ENCODE data around the gene PLEKHO1. TPM values are rescaled to one million over a fixed set of nuclear protein-coding genes. Genes with fewer than 3 reads are reported as not detected.

The PLEKHO1 gene, protein sequence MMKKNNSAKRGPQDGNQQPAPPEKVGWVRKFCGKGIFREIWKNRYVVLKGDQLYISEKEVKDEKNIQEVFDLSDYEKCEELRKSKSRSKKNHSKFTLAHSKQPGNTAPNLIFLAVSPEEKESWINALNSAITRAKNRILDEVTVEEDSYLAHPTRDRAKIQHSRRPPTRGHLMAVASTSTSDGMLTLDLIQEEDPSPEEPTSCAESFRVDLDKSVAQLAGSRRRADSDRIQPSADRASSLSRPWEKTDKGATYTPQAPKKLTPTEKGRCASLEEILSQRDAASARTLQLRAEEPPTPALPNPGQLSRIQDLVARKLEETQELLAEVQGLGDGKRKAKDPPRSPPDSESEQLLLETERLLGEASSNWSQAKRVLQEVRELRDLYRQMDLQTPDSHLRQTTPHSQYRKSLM
- 10 to 100 TPM; 24.8 to 60.2 (median 30.6) TPM for total RNA-seq

- TF ChIP-seq CTCF (IDR thresholded peaks at IDR 0.05; ENCODE audit: low read depth), result no peak
Observed at GRCh38 chr1:150149271-150150132, at the start of gene PLEKHO1. Gene PLEKHO1 (plus strand): TSS chr1:150149916. CDS start chr1:150150258, 342 bp downstream.

GRCh38 chr1:150102986-150103385 lies 46.7 kb upstream of the PLEKHO1 start:
- no peak for TF ChIP-seq CTCF (IDR thresholded peaks at IDR 0.05; ENCODE audit: low read depth)

DNA sequence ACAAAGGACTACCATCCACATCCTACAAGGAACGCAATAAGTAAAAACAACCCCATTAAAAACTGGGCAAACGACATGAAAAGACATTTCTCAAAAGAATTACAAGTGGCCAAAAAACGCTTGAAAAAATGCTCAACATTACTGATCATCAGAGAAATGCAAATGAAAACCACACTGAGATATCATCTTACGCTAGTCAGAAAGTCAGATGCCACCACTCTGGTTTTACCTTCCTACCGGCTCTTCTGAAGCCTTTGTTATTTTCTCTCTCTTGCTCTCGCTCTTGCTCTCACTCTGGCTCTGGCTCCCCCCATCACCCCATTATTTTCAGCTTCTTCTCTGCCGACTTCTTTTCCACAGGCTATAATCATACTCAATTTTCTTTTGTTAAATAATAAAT lies 43.4 kb upstream of the PLEKHO1 start:
- TF ChIP-seq CTCF (IDR thresholded peaks at IDR 0.05; ENCODE audit: low read depth), result no peak

GRCh38 chr1:150109586-150109985 lies 40.1 kb upstream of the PLEKHO1 start:
- TF ChIP-seq CTCF (IDR thresholded peaks at IDR 0.05; ENCODE audit: low read depth), result no peak

DNA sequence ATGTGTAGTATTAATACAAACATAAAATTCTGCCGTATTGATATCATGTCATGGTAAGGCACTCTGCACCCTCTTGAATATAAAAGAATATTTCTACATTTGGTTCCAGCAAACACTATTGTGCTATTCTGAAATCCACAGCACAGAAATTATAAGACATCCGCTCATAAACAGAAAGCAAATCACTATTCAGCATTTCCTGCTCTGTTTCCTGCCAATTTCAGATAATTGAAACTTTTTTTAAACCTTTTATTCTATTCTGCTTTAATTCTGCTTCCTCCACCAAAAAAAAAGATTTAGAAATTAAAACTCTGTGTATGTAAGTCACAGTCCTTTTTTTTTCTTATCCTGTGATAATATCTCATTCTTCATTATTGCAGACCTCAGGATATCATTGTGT lies 39.6 kb upstream of the PLEKHO1 start:
- TF ChIP-seq CTCF (IDR thresholded peaks at IDR 0.05; ENCODE audit: low read depth), result no peak

DNA sequence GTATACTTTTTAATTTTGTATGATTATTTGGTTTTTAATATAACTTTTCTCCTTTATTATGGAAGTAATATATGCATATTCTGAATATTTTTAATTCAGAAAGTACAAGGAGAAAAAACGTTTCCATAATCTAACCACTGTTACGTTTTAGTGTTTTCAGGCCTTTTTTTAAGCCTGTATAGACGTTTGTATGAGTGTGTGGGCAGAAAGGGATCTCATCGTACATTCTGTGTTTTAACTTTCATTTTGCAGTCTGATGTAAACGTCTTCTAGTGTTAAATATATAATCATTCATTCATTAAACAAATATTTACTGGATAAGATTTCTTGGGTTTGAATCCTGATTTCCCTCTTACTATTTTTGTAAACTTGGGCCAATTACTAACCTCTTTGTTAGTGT lies 38.0 kb upstream of the PLEKHO1 start:
- TF ChIP-seq CTCF (IDR thresholded peaks at IDR 0.05; ENCODE audit: low read depth), result no peak

DNA sequence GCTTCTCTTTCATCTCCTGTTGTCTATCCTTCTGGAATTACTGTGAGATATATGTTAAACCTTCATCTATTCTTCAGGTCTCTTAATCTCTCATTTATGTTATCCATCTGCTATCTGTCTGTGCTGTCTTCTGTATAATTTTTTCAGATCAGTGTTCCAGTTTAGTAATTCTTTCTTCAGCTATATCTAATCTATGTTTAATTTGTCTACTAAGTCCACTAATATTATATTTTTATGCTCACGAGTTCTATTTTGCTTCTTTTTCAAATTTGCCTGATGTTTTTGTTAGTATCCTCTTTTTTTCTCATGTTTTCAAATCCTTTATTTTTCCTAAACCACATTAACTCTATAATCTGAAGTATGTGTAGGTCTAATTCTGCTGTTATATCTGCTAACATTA lies 34.6 kb upstream of the PLEKHO1 start:
- TF ChIP-seq CTCF (IDR thresholded peaks at IDR 0.05; ENCODE audit: low read depth), result no peak
